Stimulated activated CD8-positive, alpha-beta memory T cell treated with anti-CD3 and anti-CD28 coated beads, Interleukin-15, amount 100 ng/mL, for 24 hours (primary cell): ENCODE results near the gene USP33.
"Not testable (repeated sequence)": the region's sequence is repeated elsewhere in the genome, so short reads cannot be mapped to it uniquely, and the experiment has no call there.

Experiments used
- DNase-seq: peaks from one replicate; pipeline ENCODE4 v3.0.0-alpha.2; 2020; ENCODE audit warnings: low read depth

USP33 gene

DNA sequence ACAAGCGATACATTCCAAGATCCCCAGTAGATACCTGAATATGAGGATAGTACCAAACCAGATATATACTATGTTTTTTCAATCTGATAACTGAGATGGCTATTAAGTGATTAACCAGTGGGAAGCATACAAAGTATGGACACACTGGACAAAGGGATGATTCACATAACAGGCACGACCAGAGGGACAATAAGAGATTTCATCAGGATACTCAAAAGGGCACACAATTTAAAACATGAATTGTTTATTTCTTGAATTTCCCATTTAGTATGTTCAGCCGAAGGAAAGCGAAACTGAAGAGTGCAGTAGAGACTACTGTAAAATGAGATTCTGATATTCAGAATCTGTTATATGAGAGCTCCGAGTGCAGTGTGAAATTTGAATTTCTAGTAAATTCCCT lies 87.8 kb downstream of the USP33 start:
- DNase-seq = no peak

GRCh38 chr1:77670330-77670729 lies 89.3 kb downstream of the USP33 start:
- DNase-seq = no peak

DNA sequence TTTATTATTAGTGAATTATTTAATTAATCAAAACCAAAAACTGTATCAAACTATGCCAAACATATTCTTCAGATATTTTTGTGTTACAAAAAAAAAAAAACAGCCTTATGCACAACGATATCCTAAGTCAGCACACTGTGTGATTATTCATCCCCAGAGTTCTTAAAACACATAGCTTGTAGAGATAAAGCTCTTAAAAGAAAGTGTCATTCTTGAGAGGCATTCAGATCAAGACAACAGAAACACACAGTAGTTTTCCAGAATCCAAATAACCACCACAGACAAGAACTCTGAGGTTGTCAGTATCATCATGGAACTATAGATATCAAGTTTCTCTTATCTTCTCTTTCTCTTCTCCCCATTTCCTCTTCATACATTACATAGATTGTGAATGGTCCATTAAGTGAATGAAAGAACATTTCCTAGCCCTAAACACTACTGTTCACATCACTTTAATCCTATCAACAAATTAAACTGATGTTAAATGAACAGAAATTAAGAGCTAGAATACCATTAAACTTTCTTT lies 90.7 kb downstream of the USP33 start:
- no peak for DNase-seq

DNA sequence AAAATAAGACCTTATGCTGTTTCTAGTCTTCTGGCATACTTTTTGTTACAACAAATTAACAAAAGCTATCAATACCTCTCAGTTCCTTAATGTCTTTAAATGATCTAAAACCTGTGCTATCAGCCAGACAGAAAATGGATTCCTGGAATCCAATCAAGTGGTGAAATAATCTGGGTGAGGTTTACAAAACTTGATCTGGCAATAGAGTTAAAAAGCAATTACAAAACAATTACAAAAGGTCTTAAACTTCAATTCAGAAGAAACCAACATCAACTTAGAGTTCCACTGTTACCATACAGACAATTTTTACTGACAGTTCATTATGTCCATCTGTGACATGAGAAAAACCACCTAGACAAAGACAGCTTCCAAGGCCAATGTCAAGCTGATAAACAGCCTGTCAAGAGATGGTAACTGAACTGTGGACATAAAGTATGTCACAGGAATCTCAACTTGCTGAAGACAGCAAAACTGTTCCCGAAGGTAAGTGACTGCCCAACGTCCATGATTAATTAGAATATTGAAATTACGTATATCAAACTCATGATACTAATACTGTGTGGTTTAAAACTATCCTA lies 94.6 kb downstream of the USP33 start:
- DNase-seq = no peak

GRCh38 chr1:77661696-77662095 lies 98.0 kb downstream of the USP33 start:
- no peak for DNase-seq

DNA sequence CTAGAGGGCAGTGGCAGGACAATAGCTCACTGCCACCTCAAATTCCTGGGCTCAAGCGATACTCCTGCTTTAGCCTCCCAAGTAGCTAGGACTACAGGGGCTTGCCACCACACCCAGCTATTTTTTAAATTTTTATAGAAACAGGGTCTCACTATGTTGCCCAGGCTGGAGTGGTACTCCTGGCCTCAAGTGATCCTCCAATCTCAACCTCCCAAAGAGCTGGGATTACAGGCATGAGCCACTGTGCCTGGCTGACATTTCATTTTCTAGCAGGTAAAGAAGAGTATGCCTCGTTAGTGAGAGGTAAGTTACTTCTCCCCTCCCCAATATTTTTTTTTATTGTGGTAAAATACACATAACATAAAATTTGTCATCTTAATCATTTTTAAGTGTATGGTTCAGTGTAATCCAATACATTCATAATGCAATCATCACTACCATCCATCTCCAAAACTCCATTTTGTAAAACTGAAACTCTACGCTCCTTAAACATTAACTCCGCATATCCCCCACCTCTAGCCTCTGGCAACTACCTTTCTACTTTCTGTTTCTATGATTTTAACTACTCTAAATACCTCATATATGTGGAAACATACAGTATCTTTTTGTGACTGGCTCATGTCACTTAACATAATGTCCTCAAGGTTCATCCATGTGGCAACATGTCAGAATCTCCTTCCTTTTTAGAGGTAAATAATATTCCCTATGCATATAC lies 99.6 kb downstream of the USP33 start:
- DNase-seq = no peak

- DNase-seq = no peak
Observed at GRCh38 chr1:77658271-77658670, 101.4 kb downstream of the USP33 start.

- DNase-seq = no peak
Observed at GRCh38 chr1:77655431-77655974, 104.1 kb downstream of the USP33 start.

DNA sequence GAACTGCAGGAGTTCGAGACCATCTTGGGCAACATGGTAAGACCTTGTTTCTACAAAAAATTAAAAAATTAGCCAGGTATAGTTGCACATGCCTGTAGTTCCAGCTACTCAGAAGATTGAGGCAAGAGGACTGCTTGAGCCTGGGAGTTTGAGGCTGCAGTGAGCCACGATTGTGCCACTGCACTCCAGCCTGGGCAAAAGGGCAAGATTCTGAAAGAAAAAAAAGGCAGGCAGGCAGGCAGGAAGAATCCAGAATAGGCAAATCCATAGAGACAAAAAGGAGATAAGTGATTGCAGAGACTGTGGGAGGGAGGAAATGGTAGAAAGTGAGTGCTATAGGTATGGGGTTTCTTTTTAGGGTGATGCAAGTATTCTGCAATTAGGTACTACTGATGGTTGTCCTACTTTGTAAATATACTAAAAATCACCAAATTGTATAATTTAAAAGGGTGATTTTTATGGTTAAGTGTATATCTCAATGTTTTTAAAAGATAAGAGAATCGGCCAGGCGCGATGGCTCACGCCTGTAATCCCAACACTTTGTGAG lies 106.6 kb downstream of the USP33 start:
- DNase-seq = no peak

DNA sequence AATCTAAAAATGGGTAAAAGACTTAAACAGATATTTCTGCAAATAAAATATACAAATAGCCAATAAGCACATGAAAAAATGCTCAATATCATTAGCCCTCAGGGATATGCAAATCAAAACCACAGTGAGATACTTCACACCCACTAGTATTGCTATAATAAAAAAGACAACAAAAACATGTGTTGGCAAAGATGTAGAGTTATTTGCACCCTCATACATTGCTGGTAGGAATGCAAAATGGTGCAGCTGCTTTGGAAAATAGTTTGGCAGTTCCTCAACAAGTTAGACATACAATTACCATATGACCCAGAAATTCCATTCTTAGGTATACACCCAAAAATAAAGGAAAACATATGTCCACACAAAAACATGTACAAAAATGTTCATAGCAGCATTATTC lies 107.4 kb downstream of the USP33 start:
- DNase-seq = no peak

DNA sequence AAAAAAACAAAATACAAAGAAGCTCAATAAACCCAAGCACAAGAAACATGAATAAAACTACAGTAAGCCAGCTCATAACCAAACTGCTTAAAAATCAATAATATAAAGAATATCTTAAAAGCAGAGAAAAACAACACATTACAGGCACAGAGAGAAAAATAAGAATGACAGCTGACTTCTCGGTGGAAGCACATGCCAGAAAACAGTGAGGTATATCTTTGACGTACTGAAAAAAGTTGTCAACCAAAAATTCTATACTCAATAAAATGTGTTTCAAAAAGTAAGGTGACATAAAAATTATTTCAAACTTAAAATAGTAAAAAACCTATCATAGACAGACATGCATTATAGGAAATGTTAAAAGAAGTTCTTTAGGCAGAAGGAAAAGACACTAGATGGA lies 110.5 kb downstream of the USP33 start:
- DNase-seq = no peak

GRCh38 chr1:77646224-77646623 lies 113.4 kb downstream of the USP33 start:
- DNase-seq = not testable (repeated sequence)
